GM18519 (cell line): ENCODE results near the gene MS4A3.
"Not testable (repeated sequence)": the region's sequence is repeated elsewhere in the genome, so short reads cannot be mapped to it uniquely, and the experiment has no call there.

Experiments used
- ATAC-seq: cut with Tn5 transposase; IDR thresholded peaks from one replicate; pipeline ENCODE4 v1.9.1; 2021; ENCODE audit warnings: mild to moderate bottlenecking, moderate library complexity; ENCODE audit not compliant: unreplicated experiment, low FRiP score

Gene MS4A3

DNA sequence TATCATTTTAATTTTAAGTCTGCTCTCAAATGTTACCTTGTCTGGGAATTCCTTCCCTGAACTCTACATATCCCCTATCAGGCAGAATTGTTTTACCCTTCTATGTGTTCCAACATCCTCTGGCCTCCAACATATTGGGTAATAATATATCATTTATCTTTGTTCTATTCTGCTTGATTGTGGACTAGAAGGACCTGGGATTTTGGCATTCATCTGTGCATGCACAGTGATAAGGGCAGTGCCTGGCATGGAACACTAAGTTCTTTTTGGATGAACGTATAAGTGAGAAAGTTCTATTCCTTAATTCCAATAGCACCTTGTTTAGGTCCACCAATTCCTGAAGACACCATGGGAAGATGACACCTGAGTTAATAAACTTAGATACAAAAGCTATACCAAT is 30.8 kb downstream of the MS4A3 start:
- no peak for ATAC-seq

DNA sequence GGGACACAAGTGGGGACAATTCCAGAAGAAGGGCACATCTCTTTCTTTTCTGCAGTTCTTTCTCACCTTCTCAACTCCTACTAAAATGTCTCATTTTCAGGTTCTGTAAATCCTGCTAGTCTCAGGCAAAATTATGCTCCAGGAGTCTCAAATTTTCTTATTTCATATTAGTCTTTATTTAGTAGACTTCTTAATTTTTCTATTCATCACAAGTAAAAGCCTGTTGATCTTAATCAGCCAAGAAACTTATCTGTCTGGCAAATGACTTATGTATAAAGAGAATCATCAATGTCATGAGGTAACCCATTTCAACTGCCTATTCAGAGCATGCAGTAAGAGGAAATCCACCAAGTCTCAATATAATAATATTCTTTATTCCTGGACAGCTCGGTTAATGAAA is 31.9 kb downstream of the MS4A3 start, which contains the start of gene MS4A2:
MS4A2 (plus strand) TSS at position 301 of the 400 bp plus-strand sequence. CDS start 102 bp downstream, outside the sequence.
- ATAC-seq: no peak

DNA sequence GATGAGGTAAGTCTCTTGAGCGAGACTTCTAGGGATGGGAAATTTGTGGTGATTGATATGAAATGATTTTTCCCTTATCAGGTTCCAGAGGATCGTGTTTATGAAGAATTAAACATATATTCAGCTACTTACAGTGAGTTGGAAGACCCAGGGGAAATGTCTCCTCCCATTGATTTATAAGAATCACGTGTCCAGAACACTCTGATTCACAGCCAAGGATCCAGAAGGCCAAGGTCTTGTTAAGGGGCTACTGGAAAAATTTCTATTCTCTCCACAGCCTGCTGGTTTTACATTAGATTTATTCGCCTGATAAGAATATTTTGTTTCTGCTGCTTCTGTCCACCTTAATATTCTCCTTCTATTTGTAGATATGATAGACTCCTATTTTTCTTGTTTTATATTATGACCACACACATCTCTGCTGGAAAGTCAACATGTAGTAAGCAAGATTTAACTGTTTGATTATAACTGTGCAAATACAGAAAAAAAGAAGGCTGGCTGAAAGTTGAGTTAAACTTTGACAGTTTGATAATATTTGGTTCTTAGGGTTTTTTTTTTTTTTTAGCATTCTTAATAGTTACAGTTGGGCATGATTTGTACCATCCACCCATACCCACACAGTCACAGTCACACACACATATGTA is 39.1 kb downstream of the MS4A3 start:
- ATAC-seq: no peak

DNA sequence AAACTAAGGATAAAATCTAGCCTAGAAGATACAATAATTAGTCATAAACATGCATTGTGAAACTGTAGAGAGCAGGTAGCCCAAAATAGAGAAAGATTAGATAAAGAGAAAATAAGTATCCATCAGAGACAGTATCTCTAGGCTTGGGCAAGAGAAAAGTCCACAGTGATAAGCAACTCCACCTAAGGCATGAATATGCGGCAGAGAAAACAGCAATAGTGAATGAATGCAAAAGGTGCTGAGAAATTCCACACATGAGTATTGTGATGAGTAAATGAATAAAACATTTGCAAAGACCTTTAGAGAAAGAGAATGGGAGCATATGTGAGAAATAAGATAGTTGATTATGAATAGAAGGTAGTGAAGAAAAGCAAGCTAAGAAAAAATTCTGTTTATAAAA is 40.7 kb downstream of the MS4A3 start:
- no peak for ATAC-seq

DNA sequence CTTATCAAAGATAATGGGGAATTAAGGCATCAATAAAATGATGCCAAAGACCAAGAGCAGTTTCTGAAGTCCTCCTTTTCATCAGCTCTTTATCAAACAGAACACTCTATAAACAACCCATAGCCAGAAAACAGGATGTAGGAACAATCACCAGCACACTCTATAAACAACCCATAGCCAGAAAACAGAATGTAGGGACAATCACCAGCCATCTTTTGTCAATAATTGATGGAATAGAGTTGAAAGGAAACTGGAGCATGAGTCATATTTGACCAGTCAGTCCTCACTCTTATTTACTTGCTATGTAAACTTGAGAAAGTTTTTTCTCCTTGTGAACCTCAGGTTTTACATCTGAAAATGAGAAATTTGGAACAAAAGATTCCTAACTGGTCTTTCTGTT is 42.0 kb downstream of the MS4A3 start:
- ATAC-seq: no peak

DNA sequence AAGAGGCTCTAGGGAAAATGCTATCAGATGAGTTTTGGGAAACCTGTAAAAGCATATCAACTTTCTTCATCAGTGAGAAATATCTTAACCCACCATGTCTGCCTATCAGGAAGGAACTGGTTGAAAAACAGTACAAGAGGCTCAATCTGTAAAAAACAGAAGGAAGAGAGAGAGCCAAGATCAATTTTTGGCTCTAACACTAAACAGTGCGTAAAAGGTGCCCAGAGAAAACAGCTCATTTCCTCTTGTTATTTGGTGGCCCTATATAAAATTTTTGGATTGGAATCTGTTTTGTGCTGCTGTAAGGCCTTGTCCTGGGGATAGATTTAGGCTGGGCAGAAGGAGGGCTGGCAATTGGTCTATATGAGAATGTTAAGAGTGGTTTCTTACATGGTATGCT is 44.1 kb downstream of the MS4A3 start:
- ATAC-seq: no peak

DNA sequence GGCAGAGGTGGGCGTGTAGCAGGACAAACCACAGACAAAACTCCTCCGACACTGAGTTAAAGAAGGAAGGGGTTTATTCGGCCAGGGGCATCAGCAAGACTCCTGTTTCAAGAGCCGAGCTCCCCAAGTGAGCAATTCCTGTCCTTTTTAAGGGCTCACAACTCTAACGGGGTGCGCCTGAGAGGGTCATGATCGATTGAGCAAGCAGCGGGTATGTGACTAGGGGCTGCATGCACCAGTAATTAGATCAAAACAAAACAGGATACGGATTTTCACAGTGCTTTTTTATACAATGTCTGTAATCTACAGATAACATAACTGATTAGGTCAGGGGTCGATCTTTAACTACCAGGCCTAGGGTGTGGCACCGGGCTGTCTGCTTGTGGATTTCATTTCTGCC is 44.9 kb downstream of the MS4A3 start:
- not testable (repeated sequence) for ATAC-seq

DNA sequence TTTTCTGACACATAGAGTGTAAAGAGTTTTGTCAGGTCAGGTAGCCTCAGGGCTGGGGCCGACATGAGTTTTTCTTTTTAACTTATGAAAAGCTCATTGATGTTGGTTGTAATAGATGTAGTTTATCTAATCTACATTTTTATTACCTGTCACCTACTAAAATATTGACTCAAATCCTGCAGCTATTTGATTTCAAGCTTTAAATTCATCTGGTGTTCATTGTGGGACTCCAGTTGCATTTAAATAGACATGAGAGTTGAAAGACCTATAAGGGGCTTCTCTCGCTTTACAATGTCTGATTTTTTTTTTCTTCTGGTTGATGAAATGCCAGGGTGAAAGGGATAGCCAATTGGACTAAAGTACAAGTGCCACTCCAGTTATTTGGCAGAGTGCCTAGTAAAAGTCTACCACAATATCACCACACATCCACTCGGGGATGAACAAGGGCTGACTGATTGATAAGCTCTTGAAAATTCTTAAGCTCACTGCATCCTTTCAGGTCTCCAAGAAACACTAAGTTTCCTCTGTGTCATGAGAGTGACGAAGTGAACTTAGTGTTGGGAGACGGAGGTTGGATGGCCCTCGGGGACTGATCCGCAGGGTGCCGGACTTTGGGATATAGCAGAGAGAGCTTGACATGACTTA is 48.1 kb downstream of the MS4A3 start:
- not testable (repeated sequence) for ATAC-seq

DNA sequence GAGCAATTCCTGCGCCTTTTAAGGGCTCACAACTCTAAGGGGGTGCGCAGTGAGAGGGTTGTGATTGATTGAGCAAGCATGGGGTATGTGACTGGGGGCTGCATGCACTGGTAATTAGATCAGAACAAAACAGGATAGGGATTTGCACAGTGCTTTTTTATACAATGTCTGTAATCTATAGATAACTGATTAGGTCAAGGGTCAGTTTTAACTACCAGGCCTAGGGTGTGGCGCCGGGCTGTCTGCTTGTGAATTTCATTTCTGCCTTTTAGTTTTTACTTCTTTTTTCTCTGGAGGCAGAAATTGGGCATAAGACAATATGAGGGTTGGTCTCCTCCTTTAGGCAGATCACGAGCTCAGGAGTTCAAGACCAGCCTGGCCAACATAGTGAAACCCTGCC is 52.2 kb downstream of the MS4A3 start:
- ATAC-seq: not testable (repeated sequence)

DNA sequence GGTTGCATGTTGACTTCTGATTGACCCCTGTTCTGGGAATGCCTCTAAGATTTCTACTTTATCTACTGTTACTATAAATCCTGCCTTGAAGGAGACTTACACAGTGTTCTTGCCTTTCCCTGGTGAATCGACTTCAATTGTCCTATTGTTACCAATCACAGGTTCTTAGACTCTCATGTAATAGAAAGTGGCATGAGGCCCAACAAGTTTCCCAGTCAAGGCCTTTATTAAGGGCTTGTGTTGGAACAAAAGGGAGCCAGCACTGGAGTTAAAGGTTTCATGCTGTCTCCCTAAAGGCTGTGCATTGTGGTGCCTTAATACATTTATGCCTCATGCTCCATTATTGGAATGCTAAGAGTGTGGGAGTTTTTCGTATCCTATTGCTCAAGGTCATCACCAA is 55.3 kb downstream of the MS4A3 start:
- no peak for ATAC-seq

DNA sequence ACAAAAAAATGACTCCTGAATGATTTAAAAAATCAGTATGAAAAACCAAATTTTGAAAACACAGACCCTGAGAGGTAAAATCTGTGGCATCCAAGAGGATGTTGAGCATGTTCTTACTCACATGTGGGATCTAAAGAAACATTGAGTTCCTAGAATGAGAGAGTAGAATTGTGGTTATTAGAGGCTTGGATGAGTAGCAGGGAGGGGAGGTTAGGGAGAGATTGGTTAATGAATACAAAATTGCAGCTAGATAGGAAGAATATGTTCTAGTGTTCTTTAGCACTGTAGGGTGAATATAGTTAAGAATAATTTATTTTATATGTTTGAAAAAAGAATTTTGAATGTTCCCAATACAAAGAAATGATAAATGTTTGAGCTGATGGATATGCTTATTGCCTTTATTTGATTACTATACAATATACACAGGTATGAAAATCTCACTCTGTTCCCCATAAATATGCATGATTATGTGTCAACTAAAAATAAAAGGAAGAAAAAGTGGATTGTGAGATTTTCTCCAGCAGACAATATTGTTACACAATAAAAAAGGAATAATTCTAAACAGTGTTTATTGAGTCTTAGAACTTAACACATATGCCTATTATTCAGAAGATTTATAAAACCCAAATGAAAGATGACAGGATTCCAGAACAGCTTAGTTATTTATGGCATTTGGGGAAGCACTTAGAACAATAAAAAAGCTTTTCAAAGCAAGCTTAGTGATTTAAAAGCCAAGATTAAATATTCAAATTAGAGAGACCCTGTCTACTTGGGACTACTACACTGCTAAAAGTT is 60.7 kb downstream of the MS4A3 start:
- no peak for ATAC-seq

DNA sequence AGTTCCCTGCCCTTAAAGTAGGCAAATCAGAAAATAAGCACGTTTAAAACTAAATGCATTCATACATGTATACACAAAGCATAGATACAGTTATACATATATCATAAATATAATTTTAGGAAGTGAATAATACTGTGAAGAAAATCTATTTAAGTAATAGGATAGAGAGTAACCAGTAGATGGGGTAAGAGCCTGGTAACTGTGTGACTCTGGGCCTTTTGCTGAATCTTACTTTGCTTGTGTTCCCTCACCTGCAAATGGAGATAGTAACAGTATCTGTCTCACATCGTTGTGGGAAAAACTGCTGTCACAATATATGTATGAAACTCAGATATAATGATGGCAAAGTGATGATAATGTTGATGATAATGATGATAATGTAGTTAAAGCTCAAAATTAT is 61.9 kb downstream of the MS4A3 start:
- ATAC-seq: no peak

DNA sequence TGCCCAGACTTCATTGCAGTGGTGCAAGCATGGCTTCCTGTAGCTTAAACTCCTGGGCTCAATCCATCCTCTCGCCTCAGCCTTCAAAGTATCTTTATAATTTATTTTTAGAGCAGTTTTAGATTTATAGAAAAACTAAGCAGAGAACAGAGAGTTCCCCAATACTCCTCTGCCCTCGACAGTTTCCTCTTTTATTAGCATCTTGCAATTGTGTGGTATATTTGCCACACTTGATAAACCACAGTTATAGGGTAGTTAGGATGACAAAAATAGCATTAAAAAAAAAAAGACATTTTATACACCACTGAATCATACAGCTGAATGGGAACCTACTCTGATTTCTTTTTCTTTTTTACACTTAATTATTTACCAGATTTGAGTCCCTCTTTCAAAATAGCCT is 63.2 kb downstream of the MS4A3 start:
- ATAC-seq: no peak
